GM13977 (cell line): Measurements from ENCODE around the gene CRMP1.

ENCODE experiments used
- DNase-seq: peaks from one replicate; pipeline ENCODE4 v3.0.0; 2012; ENCODE audit warnings: low spot score
- in situ Hi-C: fragments of 300-500 bp; cut with MboI; formaldehyde crosslinking; loops from one replicate; pipeline ENCODE4 v1.12.0; 2022; ENCODE audit warnings: low sequenced_read_pairs, low pct_unique_long_range_greater_than_20kb, mixed read lengths, inconsistent platforms; ENCODE audit not compliant: unreplicated experiment
- TF ChIP-seq, protein P1 (sequence below): IDR thresholded peaks from 2 replicates; pipeline ENCODE4 v1.5.1; 2012; ENCODE audit warnings: mild to moderate bottlenecking, control low read depth; ENCODE audit not compliant: insufficient read depth; ENCODE audit errors: extremely low read depth, missing control alignments

Gene CRMP1

DNA sequence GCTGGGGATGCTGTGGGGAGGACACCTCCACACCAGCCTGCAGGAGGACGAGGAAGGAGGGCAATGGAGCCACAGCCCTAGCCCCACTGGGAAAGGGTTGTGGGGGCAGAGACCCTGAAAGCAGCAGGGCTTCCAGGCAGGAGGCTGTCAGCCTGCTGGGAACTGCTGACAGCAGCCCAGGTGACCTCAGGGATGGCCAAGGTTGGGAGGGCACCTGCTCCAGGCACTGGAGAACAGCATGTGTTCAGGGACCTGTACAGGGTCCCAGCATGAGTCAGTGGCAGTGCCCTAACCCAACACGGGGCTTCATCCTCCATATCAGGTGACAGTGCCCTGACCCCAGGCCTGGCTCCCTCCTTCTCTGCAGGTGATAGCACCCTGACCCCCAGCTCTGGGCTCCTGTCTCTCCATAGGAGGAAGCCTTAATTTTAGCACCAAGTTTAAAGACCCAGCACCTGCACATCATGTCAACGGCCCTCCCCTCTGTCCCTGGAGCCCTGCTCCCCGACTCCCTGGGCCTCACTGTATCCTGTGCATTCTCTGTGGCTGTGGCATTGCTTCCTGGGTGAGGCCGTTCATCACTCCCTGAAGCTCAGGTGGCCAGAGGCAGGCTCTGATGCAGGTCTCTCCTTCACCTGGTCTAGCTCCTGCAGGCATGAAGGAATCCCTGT is 66.3 kb downstream of the CRMP1 start:
- in situ Hi-C loops: no loop called here
- TF ChIP-seq, protein P1, sequence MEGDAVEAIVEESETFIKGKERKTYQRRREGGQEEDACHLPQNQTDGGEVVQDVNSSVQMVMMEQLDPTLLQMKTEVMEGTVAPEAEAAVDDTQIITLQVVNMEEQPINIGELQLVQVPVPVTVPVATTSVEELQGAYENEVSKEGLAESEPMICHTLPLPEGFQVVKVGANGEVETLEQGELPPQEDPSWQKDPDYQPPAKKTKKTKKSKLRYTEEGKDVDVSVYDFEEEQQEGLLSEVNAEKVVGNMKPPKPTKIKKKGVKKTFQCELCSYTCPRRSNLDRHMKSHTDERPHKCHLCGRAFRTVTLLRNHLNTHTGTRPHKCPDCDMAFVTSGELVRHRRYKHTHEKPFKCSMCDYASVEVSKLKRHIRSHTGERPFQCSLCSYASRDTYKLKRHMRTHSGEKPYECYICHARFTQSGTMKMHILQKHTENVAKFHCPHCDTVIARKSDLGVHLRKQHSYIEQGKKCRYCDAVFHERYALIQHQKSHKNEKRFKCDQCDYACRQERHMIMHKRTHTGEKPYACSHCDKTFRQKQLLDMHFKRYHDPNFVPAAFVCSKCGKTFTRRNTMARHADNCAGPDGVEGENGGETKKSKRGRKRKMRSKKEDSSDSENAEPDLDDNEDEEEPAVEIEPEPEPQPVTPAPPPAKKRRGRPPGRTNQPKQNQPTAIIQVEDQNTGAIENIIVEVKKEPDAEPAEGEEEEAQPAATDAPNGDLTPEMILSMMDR: no peak
- no peak for DNase-seq

DNA sequence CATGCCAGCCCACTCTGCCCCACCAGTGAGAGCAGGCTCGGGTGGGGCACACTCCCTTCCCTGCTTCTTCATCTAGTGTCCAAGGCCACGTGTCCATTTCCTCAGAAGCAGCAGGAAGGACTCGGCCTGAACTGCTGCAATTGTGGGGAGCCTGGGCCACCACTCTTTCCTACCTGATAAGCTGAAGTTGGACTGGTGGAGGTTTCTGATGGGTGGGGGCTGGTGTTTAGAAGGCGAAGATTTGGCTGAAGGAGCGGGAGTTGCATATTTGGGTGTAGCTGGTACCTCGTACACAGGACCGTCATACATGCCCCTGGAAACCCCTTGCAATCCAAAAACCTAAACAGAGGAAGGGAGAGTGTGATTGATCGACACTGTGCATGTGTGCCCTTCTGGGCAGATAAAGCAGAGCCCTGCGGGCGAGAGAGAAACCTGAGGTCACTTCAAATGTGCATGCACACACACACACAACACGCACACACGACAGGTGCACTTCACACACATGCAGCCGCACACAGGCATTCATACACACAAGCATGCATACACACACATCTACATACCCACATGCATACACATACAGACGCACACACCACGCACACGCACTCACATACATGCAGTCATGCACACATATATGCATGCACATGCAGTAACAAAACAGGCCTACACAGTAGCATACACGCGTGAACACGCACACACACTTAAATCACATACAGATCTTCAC is 67.4 kb downstream of the CRMP1 start:
- in situ Hi-C loops: no loop called here
- DNase-seq: no peak
- TF ChIP-seq, protein P1: no peak

DNA sequence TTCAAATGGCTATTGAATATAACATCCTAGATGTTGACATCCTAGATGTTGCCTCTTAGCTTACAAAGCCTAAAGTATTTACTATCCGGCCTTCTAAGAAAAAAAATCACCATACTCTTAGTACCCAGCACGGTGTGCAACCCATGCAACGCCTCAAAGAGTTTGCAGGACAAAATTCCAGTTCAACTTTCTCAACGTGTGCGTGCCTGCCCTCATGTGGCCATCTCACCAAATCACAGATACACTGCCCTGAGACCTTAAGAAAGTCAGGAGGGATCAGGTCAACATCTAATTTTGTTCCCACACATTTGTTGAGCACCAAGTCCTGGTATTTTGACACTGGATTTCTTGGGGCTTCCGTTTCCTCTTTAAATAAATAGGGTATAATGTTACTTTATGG is 68.3 kb downstream of the CRMP1 start:
- peak; percentile 47 for DNase-seq
- TF ChIP-seq, protein P1: peak; percentile 61
- in situ Hi-C loops: loop anchor here (25.0 kb wide), 2 partner anchors 437 to 762 kb away; partner anchors contain the start of gene STK32B

DNA sequence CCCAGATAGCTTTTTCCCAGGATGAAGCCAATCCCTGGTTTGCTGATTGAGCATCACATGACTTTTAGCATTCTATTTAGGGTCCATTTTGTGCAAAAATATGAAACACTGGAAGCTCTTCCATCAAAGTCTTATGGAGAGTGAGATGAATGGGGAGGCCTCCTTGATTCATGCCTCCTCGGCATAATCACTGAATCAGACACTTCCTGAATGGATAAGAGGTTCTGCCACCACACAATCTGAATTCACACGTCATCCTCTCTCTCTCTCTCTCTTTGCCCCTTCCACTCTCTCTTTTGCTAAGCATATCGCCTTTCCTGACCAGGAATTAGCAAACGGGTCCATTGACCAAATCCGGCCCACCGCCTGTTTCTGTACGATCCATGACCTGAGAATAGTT is 68.7 kb downstream of the CRMP1 start:
- in situ Hi-C loops: loop anchor here (25.0 kb wide), 2 partner anchors 437 to 762 kb away; partner anchors contain the start of gene STK32B
- TF ChIP-seq, protein P1: no peak

DNA sequence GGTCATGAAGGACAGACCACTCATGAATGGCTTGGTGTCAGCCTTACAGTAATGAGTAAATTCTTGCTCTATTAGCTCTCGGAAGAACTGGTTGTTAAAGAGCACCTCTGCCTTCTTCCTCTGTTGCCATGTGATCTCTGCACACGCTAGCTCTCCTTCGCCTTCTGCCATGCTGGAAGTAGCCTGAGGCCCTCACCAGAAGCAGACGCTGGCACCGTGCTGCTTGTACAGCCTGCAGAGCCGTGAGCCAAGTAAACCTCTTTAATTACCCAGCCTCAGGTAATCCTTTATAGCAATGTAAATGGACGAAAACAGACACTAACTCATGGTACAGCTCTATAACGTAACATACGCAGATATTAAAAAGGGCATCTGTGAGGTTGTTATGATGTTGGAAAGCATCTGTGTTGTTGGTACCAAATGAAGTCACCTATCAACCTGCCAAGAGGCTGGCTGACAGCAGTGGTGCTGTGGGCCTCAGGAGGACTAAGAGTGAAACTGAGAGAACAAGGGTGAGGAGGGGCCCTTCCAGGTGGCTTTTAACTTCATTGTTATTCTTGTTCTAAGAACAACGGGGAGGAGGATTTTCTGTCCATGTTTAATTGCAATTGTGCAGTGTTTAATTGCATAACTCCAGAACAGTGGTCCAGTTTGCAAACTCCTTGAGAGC is 69.2 kb downstream of the CRMP1 start:
- DNase-seq: no peak
- TF ChIP-seq, protein P1: no peak
- in situ Hi-C loops: loop anchor here (25.0 kb wide), 2 partner anchors 436 to 761 kb away; partner anchors contain the start of gene STK32B

More for the DNA sequence above, 68.7 kb downstream of the CRMP1 start:
- DNase-seq: no peak

DNA sequence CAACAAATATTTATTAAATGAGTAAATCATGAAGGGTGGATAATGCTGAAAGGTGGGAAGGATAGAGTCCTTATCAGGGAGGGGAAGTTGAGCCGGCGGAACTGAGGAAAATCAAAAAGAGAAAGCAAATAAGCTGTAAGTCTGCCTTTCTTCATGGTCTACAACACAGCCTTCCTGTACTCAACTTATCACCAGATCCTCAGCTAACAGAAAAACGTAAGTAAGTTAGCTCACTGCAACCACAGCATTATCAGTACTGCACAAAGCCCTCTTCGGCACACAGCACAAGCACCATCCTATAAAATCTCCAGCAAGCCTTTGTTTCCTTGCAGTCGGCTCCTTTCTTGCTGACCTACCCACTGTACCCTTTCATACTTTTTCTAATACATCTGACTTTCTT is 70.3 kb downstream of the CRMP1 start:
- no peak for DNase-seq
- TF ChIP-seq, protein P1: no peak
- in situ Hi-C loops: loop anchor here (25.0 kb wide), 2 partner anchors 435 to 760 kb away; partner anchors contain the start of gene STK32B
